Loucy (cell line): ENCODE data around the gene RAP1GAP2.

Experiments
- H2AFZ ChIP-seq: fragments of 200-600 bp; sonication (generic); 2 replicates; pipeline ENCODE4 v1.6.0; 2016; ENCODE audit warnings: antibody characterized with exemption, mild to moderate bottlenecking, low read length, moderate library complexity
- H3F3A ChIP-seq: fragments of 200-600 bp; 2 replicates; pipeline ENCODE4 v1.6.0; 2016; ENCODE audit warnings: antibody characterized with exemption, low read depth, mild to moderate bottlenecking
- H3K27me3 ChIP-seq: fragments of 200-600 bp; sonication (generic); 2 replicates; pipeline ENCODE4 v1.6.1; 2014; ENCODE audit warnings: low read length, mild to moderate bottlenecking; ENCODE audit not compliant: insufficient read depth, poor library complexity, severe bottlenecking
- H3K36me3 ChIP-seq: fragments of 200-600 bp; sonication (generic); 2 replicates; pipeline ENCODE4 v1.6.1; 2016; ENCODE audit warnings: low read length; ENCODE audit not compliant: insufficient read depth
- H3K4me1 ChIP-seq: fragments of 200-600 bp; sonication (generic); 2 replicates; pipeline ENCODE4 v1.5.1; 2014; ENCODE audit warnings: low read length, mild to moderate bottlenecking; ENCODE audit not compliant: insufficient read depth, poor library complexity, severe bottlenecking
- H3K4me2 ChIP-seq: fragments of 200-600 bp; sonication (generic); 2 replicates; pipeline ENCODE4 v1.6.0; 2014; ENCODE audit warnings: antibody characterized with exemption, low read length, low read depth, mild to moderate bottlenecking; ENCODE audit not compliant: poor library complexity, severe bottlenecking
- H3K4me3 ChIP-seq: fragments of 200-600 bp; sonication (generic); 2 replicates; pipeline ENCODE4 v1.5.1; 2014; ENCODE audit warnings: low read length, mild to moderate bottlenecking, mixed read lengths; ENCODE audit not compliant: poor library complexity, severe bottlenecking
- H3K79me2 ChIP-seq: fragments of 200-600 bp; sonication (generic); 2 replicates; pipeline ENCODE4 v1.6.1; 2014; ENCODE audit warnings: low read length; ENCODE audit not compliant: insufficient read depth
- H3K9ac ChIP-seq: fragments of 200-600 bp; sonication (generic); 2 replicates; pipeline ENCODE4 v1.6.0; 2014; ENCODE audit warnings: mild to moderate bottlenecking, low read depth, low read length, moderate library complexity; ENCODE audit not compliant: poor library complexity, severe bottlenecking
- H3K9me2 ChIP-seq: fragments of 200-600 bp; sonication (generic); replicated peaks from 2 replicates; pipeline ENCODE4 v1.6.1; 2016; ENCODE audit warnings: low read depth, low read length, mixed read lengths
- H3K9me3 ChIP-seq: fragments of 200-600 bp; sonication (generic); 2 replicates; pipeline ENCODE4 v1.6.1; 2014; ENCODE audit warnings: mild to moderate bottlenecking, antibody characterized with exemption, low read length, low read depth; ENCODE audit not compliant: insufficient read depth
- H4K20me1 ChIP-seq: fragments of 200-600 bp; sonication (generic); 2 replicates; pipeline ENCODE4 v1.6.0; 2014; ENCODE audit warnings: antibody characterized with exemption, low read length, mild to moderate bottlenecking; ENCODE audit not compliant: insufficient read depth, poor library complexity, severe bottlenecking
- CTCF ChIP-seq: fragments of 200-600 bp; sonication (generic); conservative IDR thresholded peaks from 2 replicates; pipeline ENCODE4 v1.5.1; 2014; ENCODE audit warnings: mild to moderate bottlenecking, antibody characterized with exemption, low read length
- EZH2phosphoT487 ChIP-seq: fragments of 200-600 bp; IDR thresholded peaks from 2 replicates; pipeline ENCODE4 v1.6.1; 2018; ENCODE audit warnings: antibody characterized with exemption, mild to moderate bottlenecking, moderate library complexity, borderline replicate concordance

The RAP1GAP2 gene

GRCh38 chr17:2844416-2844815, 48.2 kb downstream of the RAP1GAP2 start:
- Histone ChIP-seq H3K9me2 (no peaks in the 10 kb centered on the region), H3K27me3 (no peaks in the 10 kb centered on the region), H3K4me1 (peaks cover 18% of the 10 kb centered on the region), H3F3A (no peaks in the 10 kb centered on the region), H3K79me2 (peaks cover 72% of the 10 kb centered on the region), H3K9me3 (no peaks in the 10 kb centered on the region), H3K9ac (no peak overlapping the region), H2AFZ (no peak overlapping the region), H3K4me2 (no peak overlapping the region), H3K4me3 (no peak overlapping the region), H4K20me1 (peaks cover 12% of the 10 kb centered on the region), H3K36me3 (no peaks in the 10 kb centered on the region)
- no peak for TF ChIP-seq EZH2phosphoT487
- no peak for TF ChIP-seq CTCF

GRCh38 chr17:2847381-2848333, 51.4 kb downstream of the RAP1GAP2 start:
- Histone ChIP-seq H3K79me2 (peaks cover 70% of the 10 kb centered on the region), H4K20me1 (peaks cover 12% of the 10 kb centered on the region), H3K4me2 (peak overlapping the region; percentile 45), H3K36me3 (no peaks in the 10 kb centered on the region), H3K9me2 (no peaks in the 10 kb centered on the region), H3K4me3 (no peak overlapping the region), H2AFZ (no peak overlapping the region), H3K27me3 (no peaks in the 10 kb centered on the region), H3K4me1 (peaks cover 39% of the 10 kb centered on the region), H3K9ac (peak overlapping the region; percentile 36), H3F3A (peaks cover 8% of the 10 kb centered on the region), H3K9me3 (no peaks in the 10 kb centered on the region)
- no peak for TF ChIP-seq CTCF
- TF ChIP-seq EZH2phosphoT487 = no peak

- peaks cover 11% of the 10 kb centered on the region for H3F3A ChIP-seq
- H3K79me2 ChIP-seq = peaks cover 74% of the 10 kb centered on the region
- H3K9me2 ChIP-seq = no peaks in the 10 kb centered on the region
- TF ChIP-seq EZH2phosphoT487 (no peak), CTCF (no peak)
- H3K4me2 ChIP-seq = no peak overlapping the region
- peaks cover 12% of the 10 kb centered on the region for H4K20me1 ChIP-seq
- H3K9ac ChIP-seq = peak overlapping the region; percentile 18
- no peaks in the 10 kb centered on the region for H3K27me3 ChIP-seq
- H3K4me1 ChIP-seq = peaks cover 39% of the 10 kb centered on the region
- no peak overlapping the region for H2AFZ ChIP-seq
- no peaks in the 10 kb centered on the region for H3K36me3 ChIP-seq
- H3K4me3 ChIP-seq = no peak overlapping the region
- H3K9me3 ChIP-seq = no peaks in the 10 kb centered on the region
Measured at GRCh38 chr17:2849327-2849670, 53.1 kb downstream of the RAP1GAP2 start.
